HG02610 (cell line): ENCODE results near the gene CPNE4.

Source experiments
- ATAC-seq: cut with Tn5 transposase; IDR thresholded peaks from one replicate; pipeline ENCODE4 v1.9.1; 2021; ENCODE audit warnings: mild to moderate bottlenecking, moderate library complexity; ENCODE audit not compliant: unreplicated experiment

The CPNE4 gene

GRCh38 chr3:131883711-131884407 is 151.0 kb downstream of the CPNE4 start:
- no peak for ATAC-seq

DNA sequence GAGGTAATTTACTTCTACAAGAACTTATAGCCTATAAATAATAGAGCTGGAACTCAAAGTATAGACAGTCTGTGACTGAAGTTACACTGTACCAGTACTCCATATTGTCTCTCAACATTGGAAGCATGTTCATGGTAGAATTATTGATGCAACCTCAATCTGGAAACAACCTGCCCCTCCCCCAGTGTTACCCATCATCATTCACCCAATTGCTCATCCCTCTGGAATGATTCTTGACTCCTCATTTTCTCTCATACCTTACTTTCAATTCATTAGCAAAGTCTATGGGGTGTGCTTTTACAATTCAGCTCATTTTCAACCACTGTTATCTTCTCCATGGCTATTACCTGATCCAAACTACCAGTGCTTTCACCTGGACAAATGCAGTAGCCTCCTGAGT is 151.7 kb downstream of the CPNE4 start:
- ATAC-seq: no peak

GRCh38 chr3:131881777-131882176 is 153.0 kb downstream of the CPNE4 start:
- no peak for ATAC-seq

- no peak for ATAC-seq
These were observed 153.9 kb downstream of the CPNE4 start for GRCh38 chr3:131880948-131881347.

GRCh38 chr3:131868203-131868602 is 166.6 kb downstream of the CPNE4 start:
- ATAC-seq: no peak

- ATAC-seq: no peak
These were observed 178.6 kb downstream of the CPNE4 start for GRCh38 chr3:131856171-131856570.

DNA sequence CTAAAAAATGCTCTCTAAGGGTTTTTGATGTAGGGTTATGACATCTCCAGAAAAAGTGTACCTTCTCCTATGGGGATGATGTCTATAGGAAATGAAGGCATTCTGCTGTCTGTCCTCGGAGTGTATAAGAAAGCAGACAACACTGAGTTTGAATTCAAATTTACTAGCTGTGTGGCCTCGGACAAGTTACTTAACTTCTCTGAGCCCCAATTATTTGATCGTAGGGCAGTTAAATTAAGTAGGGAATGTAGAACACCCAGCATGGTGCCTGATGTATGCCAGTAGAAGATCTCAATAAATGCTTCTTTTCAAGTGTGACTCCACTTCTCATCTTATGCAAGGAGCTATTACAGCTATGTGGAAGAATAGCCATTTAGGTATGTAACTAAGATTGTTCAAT is 184.6 kb downstream of the CPNE4 start:
- ATAC-seq: no peak

- no peak for ATAC-seq
These were observed 185.2 kb downstream of the CPNE4 start for GRCh38 chr3:131849616-131850015.

DNA sequence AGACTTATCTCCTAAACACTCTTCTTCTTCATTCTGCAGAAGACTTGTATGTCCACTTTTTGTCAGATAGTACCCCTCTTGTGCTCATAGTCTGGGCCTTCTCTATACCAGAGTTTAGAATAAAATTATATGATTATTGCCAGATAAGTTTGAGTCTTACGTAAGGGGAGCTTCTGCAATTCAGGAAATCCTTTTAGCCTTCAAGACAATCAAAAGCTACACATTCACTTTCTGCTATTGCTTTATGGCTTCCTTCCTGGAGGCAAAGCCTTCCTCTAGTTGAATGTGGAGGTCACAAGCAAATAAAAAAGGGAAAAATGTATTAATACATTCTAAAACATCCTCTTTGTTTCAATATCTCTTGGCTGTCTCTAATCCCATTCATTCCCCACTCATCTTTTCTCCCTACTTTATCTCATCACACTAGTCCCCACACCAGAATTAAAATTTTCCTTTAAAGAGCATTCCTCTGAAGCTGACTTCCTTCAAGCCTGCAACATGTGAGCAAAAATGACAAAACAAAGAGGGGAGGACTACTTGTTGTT is 186.8 kb downstream of the CPNE4 start:
- no peak for ATAC-seq

DNA sequence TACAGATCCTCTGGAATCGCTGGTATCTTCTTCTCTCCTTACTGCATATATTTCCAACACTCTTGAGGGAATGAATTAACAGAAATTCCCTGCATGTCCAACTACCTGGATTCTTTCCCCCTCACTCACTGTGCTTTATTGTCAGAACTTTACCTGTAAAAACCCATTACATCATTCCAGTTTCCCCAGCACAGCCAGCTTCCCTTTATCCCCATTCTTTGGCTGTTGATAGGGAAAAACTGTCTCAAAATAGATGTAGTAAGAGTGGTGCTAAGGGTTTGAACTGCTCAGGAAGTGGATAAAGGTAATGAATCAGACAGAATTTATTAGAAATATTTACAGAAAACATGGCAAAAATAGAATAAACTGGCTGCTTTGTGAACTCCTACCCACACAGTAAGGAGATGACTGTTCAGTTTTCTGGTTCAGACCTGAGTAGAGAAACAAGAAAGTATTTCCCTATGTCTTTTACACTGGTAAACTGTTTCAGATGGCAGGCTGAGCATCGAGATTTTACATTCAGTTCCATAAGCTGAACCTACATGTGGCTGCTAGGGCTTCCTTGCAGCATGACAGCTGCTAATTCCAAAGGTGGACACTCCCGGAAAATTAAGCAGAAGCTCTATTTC is 188.4 kb downstream of the CPNE4 start:
- no peak for ATAC-seq

GRCh38 chr3:131843174-131843573 is 191.6 kb downstream of the CPNE4 start:
- ATAC-seq: no peak

DNA sequence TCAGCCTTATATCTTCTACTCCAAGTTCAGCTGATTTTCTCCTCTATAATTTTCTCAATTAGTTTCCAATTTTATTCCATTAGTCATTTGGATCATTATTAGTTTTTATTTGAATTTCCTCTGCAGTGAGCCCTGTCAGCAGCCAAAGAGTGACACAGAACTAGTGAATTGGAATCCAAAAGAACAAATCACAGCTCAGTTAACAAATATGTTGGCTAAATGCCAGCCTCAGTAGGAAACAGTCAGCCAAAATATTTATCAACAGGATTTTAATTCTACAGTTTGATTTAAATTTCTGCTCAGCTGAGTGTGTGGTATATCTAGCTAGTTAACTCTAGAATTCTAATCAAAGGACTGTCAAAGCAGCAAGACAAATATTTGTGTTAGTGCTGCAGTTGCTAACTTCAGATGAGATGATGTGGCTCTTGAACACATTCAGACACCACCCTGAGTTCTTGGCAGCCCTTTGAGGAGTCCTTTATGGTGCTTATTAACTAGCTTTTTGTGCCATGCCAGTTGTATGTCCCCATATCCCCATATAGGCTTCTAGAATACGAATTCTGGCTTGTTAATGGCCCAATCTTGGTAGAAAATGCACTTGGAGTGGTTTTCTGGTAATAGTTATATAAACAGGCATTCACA is 194.5 kb downstream of the CPNE4 start:
- no peak for ATAC-seq

DNA sequence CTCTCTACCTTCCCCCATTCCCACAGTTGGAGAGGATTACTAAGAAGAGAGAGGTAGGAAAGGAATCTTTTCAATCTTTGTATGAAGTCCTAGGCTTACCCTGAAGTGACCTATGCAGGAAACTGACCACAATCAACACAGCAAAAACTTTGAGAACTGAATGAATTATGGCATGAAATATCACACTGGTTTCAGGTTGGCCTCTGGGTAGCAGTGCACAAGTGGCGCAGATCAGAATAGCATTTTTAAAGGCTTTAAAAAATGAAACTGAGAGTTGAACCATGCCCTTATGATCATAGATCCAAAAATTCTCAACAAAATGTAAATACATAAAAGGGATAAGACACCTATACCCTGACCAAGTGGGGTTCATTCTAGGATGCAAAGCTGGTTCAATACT is 198.9 kb downstream of the CPNE4 start:
- ATAC-seq: no peak

DNA sequence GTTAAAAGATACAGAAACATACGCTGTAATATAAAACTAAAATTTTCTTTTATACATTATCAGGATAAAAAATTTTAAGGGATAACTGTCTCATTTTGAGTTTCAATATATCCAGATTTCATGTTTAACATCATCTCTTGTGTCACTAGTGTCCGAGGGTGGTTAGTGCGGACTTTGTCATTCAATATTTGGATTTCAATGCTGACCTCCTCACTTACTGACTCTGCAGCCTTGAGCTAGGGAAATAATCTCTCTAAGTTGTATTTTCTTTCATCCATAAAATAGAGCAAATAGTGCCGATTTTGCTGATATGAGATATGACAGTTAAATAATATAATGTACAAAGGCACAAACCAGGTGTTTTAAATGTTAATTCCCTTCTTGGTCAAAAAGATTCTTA is 203.2 kb downstream of the CPNE4 start:
- no peak for ATAC-seq

DNA sequence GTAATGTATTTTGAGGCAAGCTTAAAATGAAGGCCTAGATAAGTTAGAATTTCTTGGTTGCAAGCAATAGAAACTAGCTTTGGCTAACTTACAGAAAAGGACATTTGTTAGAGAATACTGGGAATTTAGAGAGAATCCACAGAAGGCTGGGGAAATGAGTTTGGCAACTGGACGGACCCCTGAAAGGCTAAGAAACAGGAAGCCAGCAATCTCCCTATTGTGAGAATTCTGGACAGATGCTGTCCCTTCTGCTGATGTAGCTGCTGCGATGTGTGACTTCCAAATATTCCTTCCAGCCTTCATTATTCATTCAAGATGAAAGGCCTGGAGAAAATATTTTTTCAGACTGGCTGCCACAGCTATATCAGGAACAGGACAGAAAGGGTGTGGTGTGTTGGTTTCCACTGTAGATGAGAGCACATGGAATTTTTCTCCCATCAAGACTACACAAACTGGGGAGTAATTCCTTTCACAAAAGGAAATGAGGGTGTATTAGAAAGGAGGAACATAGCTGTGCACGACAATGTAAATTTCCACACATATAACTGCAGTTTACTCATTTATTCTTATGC is 213.5 kb downstream of the CPNE4 start:
- ATAC-seq: no peak

DNA sequence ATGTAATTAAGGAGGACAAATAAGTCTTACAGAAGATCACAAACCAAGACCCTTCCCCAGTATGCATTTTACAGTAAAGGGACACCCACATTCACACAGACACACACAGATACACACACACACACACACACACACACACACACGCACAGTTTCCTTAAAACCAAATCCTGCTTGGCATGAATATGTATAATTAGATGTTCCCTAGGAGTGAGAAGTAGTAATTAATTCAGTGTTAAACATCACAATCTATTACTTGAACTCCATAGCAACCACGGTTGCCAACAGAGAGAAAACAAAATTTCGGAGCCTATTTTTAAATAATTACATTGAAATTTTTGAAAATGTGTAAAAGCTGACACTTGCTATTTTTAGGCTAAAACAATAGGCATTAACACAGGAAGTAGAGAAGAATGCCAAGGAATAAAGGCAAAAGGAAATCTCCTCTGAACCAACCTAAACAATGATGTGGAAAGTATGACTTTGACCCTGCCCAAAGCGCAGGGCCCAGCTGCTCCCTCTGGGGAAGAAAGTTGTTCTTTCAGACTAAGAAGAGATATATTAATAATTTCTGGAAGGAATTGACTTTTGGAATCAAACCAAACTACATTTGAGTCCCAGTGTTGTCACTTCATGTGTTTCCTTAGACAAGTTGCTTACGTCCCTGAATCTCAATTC is 215.3 kb downstream of the CPNE4 start:
- no peak for ATAC-seq

DNA sequence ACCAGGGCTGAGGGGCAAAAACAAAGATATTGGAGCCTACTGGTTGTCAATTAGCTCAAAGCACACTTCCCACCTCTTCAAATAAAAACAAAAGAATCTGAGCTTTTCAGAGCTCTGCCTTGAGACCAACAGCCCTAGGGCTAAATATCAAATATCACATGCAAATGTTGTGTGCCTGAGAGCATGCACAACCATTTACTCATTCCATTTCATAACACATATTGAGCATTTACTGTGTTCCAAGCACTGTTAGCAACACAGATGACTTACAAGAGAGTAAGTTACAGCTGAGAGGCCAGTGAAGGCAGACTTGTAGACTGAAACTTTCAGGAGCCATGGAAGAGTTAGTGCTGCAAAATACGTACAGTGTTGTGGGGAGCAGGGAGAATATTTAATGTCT is 222.4 kb downstream of the CPNE4 start:
- ATAC-seq: no peak

GRCh38 chr3:131811481-131811880 is 223.3 kb downstream of the CPNE4 start:
- no peak for ATAC-seq

DNA sequence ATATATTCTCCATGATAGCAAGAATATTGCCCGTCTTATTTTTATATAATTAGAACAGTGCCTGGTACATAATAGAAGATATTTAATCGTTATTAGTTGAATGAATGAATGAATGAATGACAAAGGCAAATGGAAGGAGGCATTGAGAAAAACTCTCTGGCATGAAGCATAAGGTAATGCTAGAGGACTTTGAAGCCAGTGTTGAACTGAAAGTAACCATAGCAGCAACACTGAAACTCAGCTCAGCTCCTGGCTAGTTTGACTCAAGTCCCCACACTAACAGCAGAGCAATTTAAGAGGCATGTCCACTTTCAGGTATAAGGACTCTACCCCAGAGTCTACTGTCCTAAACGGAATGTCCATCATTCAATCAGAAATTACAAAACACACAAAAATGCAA is 227.0 kb downstream of the CPNE4 start:
- ATAC-seq: no peak

GRCh38 chr3:131806736-131807135 is 228.1 kb downstream of the CPNE4 start:
- ATAC-seq: no peak

DNA sequence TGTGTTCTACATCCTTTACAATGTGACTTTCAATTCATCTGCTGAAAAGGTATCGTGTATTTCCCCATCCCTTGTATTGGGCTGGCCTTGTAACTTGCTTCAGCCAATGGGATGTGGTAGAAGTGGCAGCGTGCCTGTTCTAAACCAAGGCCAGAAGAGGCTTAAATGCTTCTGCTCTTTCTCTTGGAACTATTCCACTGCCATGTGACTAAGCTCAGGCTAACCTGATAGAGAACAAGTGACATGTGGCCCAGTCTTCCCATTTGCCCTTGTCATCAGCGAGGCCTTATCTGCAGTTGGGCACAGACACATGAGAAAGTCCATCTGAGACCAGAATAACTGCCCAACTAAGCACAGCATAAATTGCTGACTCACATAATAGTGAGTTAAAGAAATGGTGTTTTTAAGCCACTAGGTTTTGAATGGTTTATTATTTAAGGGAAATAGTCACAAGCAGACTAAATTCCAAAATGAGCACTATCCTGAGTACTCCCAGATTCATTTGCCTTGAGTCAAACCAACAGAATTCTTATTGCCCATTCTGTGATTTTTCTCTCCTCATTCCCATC is 230.2 kb downstream of the CPNE4 start:
- no peak for ATAC-seq
